Lung (tissue), 12 donors: ENCODE data around the gene LRRIQ1. TPM values are rescaled to one million over a fixed set of nuclear protein-coding genes. Genes with fewer than 3 reads are reported as not detected.
A peak's percentile ranks its signal among the peaks of the same experiment; 100 is the strongest.

Experiments used
- ATAC-seq: fragments of 200-7000 bp; cut with Tn5 transposase; one replicate; pipeline ENCODE4 v1.9.1; 2020; ENCODE audit warnings: moderate number of reproducible peaks; ENCODE audit not compliant: insufficient read depth, low FRiP score
- DNase-seq, 3 donors: peaks; one replicate each; pipeline ENCODE4 v3.0.0-alpha.2; 2013 to 2017
- H3K27ac ChIP-seq, 2 donors: one replicate each; pipeline ENCODE4 v1.5.1; 2013; ENCODE audit warnings: mild to moderate bottlenecking in 2 of 2, moderate library complexity in 2 of 2, control low read depth in 1 of 2, inconsistent platforms in 1 of 2, low read depth in 1 of 2, low read length in 1 of 2
- H3K27me3 ChIP-seq, 3 donors: one replicate each; pipeline ENCODE4 v1.5.1; 2013; ENCODE audit warnings: low read length in 2 of 3; ENCODE audit not compliant: control insufficient read depth in 3 of 3, insufficient read depth in 3 of 3
- H3K36me3 ChIP-seq, 4 donors: one replicate each; pipeline ENCODE4 v1.5.1; 2013; ENCODE audit warnings: low read length in 4 of 4, mild to moderate bottlenecking in 1 of 4, moderate library complexity in 1 of 4; ENCODE audit not compliant: control insufficient read depth in 4 of 4, insufficient read depth in 4 of 4
- H3K4me1 ChIP-seq, 5 donors: one replicate each; pipeline ENCODE4 v1.5.1; 2013; ENCODE audit warnings: low read length in 5 of 5, mild to moderate bottlenecking in 2 of 5, moderate library complexity in 1 of 5; ENCODE audit not compliant: control insufficient read depth in 5 of 5, insufficient read depth in 5 of 5
- H3K4me3 ChIP-seq: one replicate; pipeline ENCODE4 v1.5.1; 2013; ENCODE audit warnings: mild to moderate bottlenecking, control low read depth, moderate library complexity
- H3K9ac ChIP-seq, 2 donors: one replicate each; pipeline ENCODE4 v1.5.1; 2013; ENCODE audit warnings: low read length in 2 of 2, control low read depth in 1 of 2; ENCODE audit not compliant: insufficient read depth in 1 of 2
- H3K9me3 ChIP-seq, 4 donors: one replicate each; pipeline ENCODE4 v1.5.1; 2013; ENCODE audit warnings: low read length in 3 of 4, mild to moderate bottlenecking in 1 of 4, moderate library complexity in 1 of 4; ENCODE audit not compliant: control insufficient read depth in 4 of 4, insufficient read depth in 3 of 4
- WGBS, 2 donors: extraction: QIAGEN DNeasy Blood & Tissue Kit; methylation state at CpG; one replicate each; pipeline ENCODE4 v1.1.7; 2013; 5-methylcytosine and 5-hydroxymethylcytosine counted together
- polyA plus RNA-seq, 2 donors: library from polyadenylated mRNA; stranded (reverse); fragments of 200-250 nt; gene quantifications; one replicate each; pipeline ENCODE4 v1.2.1, GENCODE V29; 2013
- total RNA-seq, 2 donors: library from RNA; depleted of rRNA in 1 of 2; stranded (reverse); fragments of >200 nt in 1 of 2; gene quantifications; one replicate each; pipeline ENCODE4 v1.2.1, GENCODE V29; 2014 to 2021
- TF ChIP-seq, protein P1 (sequence below): IDR thresholded peaks from 2 replicates; pipeline ENCODE4 v1.5.1; 2012; ENCODE audit warnings: mild to moderate bottlenecking; ENCODE audit errors: control extremely low read depth, extremely low read depth
- donor health status: control.
- donor health status: control.
- donor health status: Bipolar disorder and iron deficiency.
- donor health status: healthy.
- donor health status: DM: yes; HTN: yes; CAD: no.

The LRRIQ1 gene
- total and polyA plus RNA-seq, 4 donors: 3.4 to 33.2 (median 12.0) TPM

DNA sequence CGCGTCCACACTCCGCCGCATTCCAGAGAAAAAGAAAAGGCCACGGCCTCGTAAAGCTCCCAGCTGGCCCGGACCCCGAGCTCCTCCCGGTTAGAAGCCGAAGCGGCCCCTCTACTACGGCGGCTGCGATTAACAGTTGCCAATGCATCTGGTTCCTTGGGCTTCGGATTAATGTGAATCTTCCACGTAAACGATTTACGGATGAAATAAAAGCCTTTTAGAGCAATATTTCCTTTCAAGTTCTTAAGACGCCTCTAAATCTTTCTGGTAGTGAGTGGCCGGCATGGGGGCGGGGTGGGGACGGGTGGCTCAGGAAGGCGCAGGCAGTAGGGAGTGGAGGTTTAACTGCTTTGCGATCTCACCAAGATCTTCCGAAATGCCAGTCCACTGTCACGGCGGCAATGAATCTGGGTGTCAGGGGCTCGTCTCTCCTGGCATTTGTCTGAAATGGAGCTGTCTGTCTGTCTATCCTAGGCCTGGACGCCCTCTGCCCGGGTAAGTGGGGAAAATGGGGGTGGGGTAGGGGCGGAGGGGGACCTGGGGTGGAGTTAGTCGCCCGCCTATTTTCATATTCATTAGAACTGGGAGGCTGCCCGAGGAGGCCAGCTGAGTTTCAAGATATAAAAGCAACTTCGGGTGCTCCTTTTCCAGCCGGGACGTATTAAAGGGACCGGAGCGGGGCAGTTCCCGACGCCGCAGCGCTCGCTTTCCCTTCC lies 243.5 kb downstream of the LRRIQ1 start:
- WGBS, 2 donors: 3 to 5% methylated on average over 44 of the region's 44 CpGs
- Histone ChIP-seq H3K27me3 (peaks cover 16 to 94% (median 91%) of the 10 kb centered on the region in 3 donors), H3K4me3 (no peak overlapping the region), H3K27ac (no peak overlapping the region), H3K4me1 (peaks cover 0 to 19% (median 4%) of the 10 kb centered on the region in 5 donors), H3K9me3 (peaks cover 0 to 13% (median 0%) of the 10 kb centered on the region in 4 donors), H3K9ac (no peak overlapping the region), H3K36me3 (no peaks in the 10 kb centered on the region)
- no peak for ATAC-seq
- TF ChIP-seq, protein P1, sequence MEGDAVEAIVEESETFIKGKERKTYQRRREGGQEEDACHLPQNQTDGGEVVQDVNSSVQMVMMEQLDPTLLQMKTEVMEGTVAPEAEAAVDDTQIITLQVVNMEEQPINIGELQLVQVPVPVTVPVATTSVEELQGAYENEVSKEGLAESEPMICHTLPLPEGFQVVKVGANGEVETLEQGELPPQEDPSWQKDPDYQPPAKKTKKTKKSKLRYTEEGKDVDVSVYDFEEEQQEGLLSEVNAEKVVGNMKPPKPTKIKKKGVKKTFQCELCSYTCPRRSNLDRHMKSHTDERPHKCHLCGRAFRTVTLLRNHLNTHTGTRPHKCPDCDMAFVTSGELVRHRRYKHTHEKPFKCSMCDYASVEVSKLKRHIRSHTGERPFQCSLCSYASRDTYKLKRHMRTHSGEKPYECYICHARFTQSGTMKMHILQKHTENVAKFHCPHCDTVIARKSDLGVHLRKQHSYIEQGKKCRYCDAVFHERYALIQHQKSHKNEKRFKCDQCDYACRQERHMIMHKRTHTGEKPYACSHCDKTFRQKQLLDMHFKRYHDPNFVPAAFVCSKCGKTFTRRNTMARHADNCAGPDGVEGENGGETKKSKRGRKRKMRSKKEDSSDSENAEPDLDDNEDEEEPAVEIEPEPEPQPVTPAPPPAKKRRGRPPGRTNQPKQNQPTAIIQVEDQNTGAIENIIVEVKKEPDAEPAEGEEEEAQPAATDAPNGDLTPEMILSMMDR: no peak
- peak; percentile 35 to 53 (median 44) for DNase-seq

DNA sequence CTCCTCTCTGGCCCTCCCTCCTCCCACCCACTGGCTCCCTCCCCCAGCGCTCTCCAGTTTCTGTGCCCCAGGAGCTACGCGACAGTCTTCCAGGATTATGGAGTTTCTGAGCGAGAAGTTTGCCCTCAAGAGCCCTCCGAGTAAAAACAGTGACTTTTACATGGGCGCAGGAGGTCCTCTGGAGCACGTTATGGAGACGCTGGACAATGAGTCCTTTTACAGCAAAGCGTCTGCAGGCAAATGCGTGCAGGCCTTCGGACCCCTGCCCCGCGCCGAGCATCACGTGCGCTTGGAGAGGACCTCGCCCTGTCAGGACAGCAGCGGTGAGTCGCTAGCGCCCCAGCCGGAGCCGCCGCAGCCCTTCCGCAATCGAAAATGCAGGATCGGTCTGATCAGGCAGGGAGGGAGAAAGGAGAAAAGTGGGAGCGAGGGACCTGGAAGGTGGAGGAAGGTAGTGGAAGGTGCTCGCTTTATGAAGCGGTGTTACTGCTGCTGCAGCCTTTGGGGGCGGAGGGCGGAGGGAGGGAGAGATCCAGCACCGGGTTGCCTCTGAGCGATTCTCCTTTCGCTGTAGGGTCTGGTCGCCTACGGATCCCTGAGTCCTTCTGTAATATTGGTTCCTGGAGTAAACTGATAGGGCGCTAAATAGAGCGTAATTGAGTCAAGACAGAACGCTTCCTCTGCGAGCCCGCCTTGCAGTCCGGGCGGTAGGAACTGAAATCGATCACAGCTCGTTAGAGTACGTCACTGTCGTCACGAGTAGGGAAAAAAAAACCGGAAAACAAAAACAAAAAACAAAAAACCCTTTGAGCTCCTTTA lies 244.2 kb downstream of the LRRIQ1 start, which contains the start of gene ALX1:
ALX1 (plus strand) TSS at position 56 of the 819 bp plus-strand sequence; CDS start at position 98, 42 bp downstream.
- Histone ChIP-seq H3K9me3 (peaks cover 0 to 13% (median 0%) of the 10 kb centered on the region in 4 donors), H3K27me3 (peaks cover 14 to 94% (median 90%) of the 10 kb centered on the region in 3 donors), H3K27ac (no peak within 1 kb of the TSS), H3K36me3 (no peaks in the 10 kb centered on the region), H3K9ac (no peak within 1 kb of the TSS), H3K4me1 (peaks cover 0 to 19% (median 4%) of the 10 kb centered on the region in 5 donors), H3K4me3 (peak within 1 kb of the TSS; percentile 3)
- WGBS, 2 donors: 2 to 6% methylated on average over 49 of the region's 49 CpGs
- ATAC-seq (peak; percentile 55), DNase-seq (peak; percentile 61 to 75 (median 64))
- TF ChIP-seq, protein P1: no peak

DNA sequence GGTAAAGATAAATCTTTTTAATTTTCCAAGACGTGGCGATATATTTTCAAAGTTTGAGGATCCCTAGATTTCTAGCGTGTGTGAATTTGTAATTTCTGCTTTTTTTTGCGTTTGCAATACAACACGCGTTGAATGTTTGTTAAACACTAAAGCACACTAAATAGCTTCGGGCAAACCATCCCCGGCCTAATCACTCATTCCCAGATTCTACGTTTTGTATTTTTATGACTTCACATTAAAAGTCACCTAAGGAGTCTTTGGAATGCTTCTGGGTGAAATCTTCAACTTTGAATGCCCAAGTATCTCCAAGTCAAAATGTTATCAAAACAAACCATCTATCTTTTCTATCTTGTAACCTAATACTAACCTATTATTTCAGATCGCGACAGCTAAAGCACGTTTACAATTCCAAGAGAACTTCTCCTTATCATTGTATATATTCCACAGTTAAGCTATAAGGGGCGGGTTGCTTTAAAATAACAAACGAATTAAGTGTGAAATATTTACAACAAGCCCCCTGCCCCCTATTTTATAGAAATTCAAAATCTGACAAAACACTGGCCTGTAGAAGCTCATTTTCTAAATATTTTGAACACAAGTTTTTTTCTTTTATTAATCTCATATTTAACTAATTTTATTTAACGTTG lies 245.0 kb downstream of the LRRIQ1 start:
- no peak overlapping the region for H3K4me3 ChIP-seq
- no peak overlapping the region for H3K9ac ChIP-seq
- H3K9me3 ChIP-seq: peaks cover 0 to 13% (median 0%) of the 10 kb centered on the region in 4 donors
- no peak overlapping the region for H3K27ac ChIP-seq
- peaks cover 0 to 19% (median 4%) of the 10 kb centered on the region in 5 donors for H3K4me1 ChIP-seq
- WGBS, 2 donors: 6 to 8% methylated on average over 15 of the region's 15 CpGs
- peaks cover 11 to 94% (median 89%) of the 10 kb centered on the region in 3 donors for H3K27me3 ChIP-seq
- H3K36me3 ChIP-seq: no peaks in the 10 kb centered on the region
- ATAC-seq (no peak), DNase-seq (peak in 2 of 3 donors; percentile 46 to 73)
- TF ChIP-seq, protein P1: no peak
